Esophagus (tissue), 2 donors: Measurements from ENCODE around the gene ELAC2. TPM values are rescaled to one million over a fixed set of nuclear protein-coding genes. Genes with fewer than 3 reads are reported as not detected.

Source experiments
- H3K27ac ChIP-seq, 2 donors: one replicate each; pipeline ENCODE4 v1.5.1; 2013; ENCODE audit warnings: low read depth in 2 of 2, mild to moderate bottlenecking in 2 of 2, inconsistent platforms in 1 of 2, low read length in 1 of 2, moderate library complexity in 1 of 2
- H3K27me3 ChIP-seq, 2 donors: one replicate each; pipeline ENCODE4 v1.6.1; 2013; ENCODE audit warnings: low read length in 2 of 2, control low read depth in 1 of 2, mild to moderate bottlenecking in 1 of 2; ENCODE audit not compliant: insufficient read depth in 2 of 2, control insufficient read depth in 1 of 2
- H3K36me3 ChIP-seq, 2 donors: one replicate each; pipeline ENCODE4 v1.6.1; 2013; ENCODE audit warnings: low read length in 1 of 2; ENCODE audit not compliant: control insufficient read depth in 2 of 2, insufficient read depth in 2 of 2
- H3K4me1 ChIP-seq, 2 donors: one replicate each; pipeline ENCODE4 v1.6.1; 2013; ENCODE audit warnings: low read length in 1 of 2; ENCODE audit not compliant: control insufficient read depth in 2 of 2, insufficient read depth in 2 of 2
- H3K4me3 ChIP-seq, 2 donors: one replicate each; pipeline ENCODE4 v1.5.1; 2013; ENCODE audit warnings: low read length in 2 of 2, mild to moderate bottlenecking in 2 of 2, low read depth in 1 of 2, moderate library complexity in 1 of 2
- H3K9me3 ChIP-seq, 2 donors: one replicate each; pipeline ENCODE4 v1.6.1; 2013; ENCODE audit warnings: mild to moderate bottlenecking in 2 of 2, low read depth in 1 of 2, low read length in 1 of 2, moderate library complexity in 1 of 2; ENCODE audit not compliant: control insufficient read depth in 2 of 2, insufficient read depth in 1 of 2
- WGBS, 2 donors: extraction: QIAGEN DNeasy Blood & Tissue Kit; methylation state at CpG; one replicate each; pipeline ENCODE4 v1.1.7; 2013; 5-methylcytosine and 5-hydroxymethylcytosine counted together
- polyA plus RNA-seq, 2 donors: library from polyadenylated mRNA; stranded (reverse); fragments of 200-250 nt; gene quantifications; one replicate each; pipeline ENCODE4 v1.2.3, GENCODE V29; 2013
- donor health status: healthy with polysubstance abuse.
- donor health status: Bipolar disorder and iron deficiency.

The ELAC2 gene
- polyA plus RNA-seq, 2 donors, result 27.3 to 37.3 TPM

- Histone ChIP-seq H3K27ac (no peak overlapping the region), H3K4me1 (no peaks in the 10 kb centered on the region), H3K36me3 (no peaks in the 10 kb centered on the region), H3K4me3 (no peak overlapping the region), H3K9me3 (no peaks in the 10 kb centered on the region), H3K27me3 (no peaks in the 10 kb centered on the region)
- WGBS, 2 donors, result 72 to 74% methylated on average over 5 of the region's 5 CpGs
Observed at GRCh38 chr17:13025258-13025627, 7.4 kb upstream of the ELAC2 start.

DNA sequence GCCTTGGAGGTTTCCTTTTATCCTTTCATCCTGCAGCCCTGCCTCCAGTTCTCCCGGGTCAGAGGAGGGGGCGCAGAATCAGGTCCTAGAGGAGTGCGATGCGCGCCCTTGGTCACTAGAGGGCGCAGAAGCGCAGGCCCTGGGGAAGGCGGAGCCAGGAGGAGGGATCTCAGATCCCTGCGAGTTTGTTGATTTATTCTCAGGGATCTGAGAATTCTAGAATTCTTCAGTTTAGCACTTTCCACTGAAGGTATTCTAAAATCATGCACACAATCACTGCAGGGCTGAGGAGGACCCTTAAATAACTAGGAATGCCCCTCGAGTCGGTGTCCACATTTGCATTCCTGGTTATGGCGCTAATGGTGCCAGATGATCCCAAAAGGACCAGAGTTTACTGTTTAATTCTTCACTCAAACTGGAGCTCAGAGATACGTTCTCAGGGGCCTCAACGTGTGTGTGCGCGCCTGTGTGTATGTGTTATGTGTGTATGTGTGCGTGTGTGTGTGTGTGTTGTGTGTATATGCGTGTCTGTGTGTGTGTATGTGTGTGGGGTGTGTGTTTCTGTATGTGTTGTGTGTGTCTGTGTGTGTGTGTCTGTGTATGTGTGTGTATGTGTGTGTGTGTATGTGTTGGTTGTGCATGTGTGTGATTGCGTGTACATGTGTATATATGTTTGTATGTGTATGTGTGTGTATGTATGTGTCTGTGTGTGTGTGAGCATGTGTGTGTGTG is 6.9 kb upstream of the ELAC2 start:
- Histone ChIP-seq H3K4me3 (no peak overlapping the region), H3K27ac (no peak overlapping the region), H3K4me1 (no peaks in the 10 kb centered on the region), H3K27me3 (no peaks in the 10 kb centered on the region), H3K9me3 (no peaks in the 10 kb centered on the region), H3K36me3 (no peaks in the 10 kb centered on the region)
- 29% methylated on average over 19 of the region's 19 CpGs for WGBS, 2 donors

GRCh38 chr17:13024016-13024415 is 6.2 kb upstream of the ELAC2 start:
- H3K4me1 ChIP-seq, result no peaks in the 10 kb centered on the region
- H3K4me3 ChIP-seq, result no peak overlapping the region
- WGBS, 2 donors, result 57 to 69% methylated on average over 6 of the region's 6 CpGs
- H3K9me3 ChIP-seq, result no peaks in the 10 kb centered on the region
- H3K27me3 ChIP-seq, result no peaks in the 10 kb centered on the region
- no peaks in the 10 kb centered on the region for H3K36me3 ChIP-seq
- H3K27ac ChIP-seq, result no peak overlapping the region

GRCh38 chr17:13016881-13017654 is 759 bp downstream of the ELAC2 start:
- H3K4me1 ChIP-seq, result peaks cover 0 to 3% of the 10 kb centered on the region in 2 donors
- H3K9me3 ChIP-seq, result no peaks in the 10 kb centered on the region
- H3K27ac ChIP-seq, result peak overlapping the region; percentile 96 to 98
- H3K4me3 ChIP-seq, result peak overlapping the region; percentile 84 to 97
- no peaks in the 10 kb centered on the region for H3K27me3 ChIP-seq
- peaks cover 20 to 22% of the 10 kb centered on the region in 2 donors for H3K36me3 ChIP-seq
- 14 to 17% methylated on average over 21 of the region's 21 CpGs for WGBS, 2 donors

DNA sequence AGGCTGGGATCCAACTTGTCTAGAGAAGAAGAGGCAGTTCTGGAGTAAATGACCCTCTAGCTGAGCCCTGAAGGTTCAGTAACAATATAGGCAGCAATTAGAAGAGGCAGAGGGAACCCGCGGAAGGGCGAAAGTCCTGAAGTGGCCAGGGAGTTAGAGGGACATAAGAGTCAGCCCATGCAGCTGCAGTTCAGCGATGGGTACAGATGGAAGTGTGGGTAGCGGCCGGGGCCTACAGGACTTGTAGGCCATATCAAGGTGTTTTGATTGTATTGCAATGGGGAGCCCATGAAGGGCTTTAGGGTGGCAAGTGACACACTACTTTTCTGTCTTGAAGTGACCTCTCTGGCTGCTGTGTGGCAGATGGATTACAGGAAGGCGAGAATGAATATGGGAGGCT is 3.0 kb downstream of the ELAC2 start:
- H3K36me3 ChIP-seq, result peaks cover 28 to 32% of the 10 kb centered on the region in 2 donors
- no peak overlapping the region for H3K4me3 ChIP-seq
- 89 to 92% methylated on average over 7 of the region's 7 CpGs for WGBS, 2 donors
- no peaks in the 10 kb centered on the region for H3K27me3 ChIP-seq
- H3K9me3 ChIP-seq, result no peaks in the 10 kb centered on the region
- H3K27ac ChIP-seq, result no peak overlapping the region
- peaks cover 0 to 3% of the 10 kb centered on the region in 2 donors for H3K4me1 ChIP-seq

GRCh38 chr17:13010959-13011358 is 6.9 kb downstream of the ELAC2 start:
- H3K9me3 ChIP-seq, result no peaks in the 10 kb centered on the region
- no peak overlapping the region for H3K27ac ChIP-seq
- peaks cover 28 to 33% of the 10 kb centered on the region in 2 donors for H3K36me3 ChIP-seq
- no peaks in the 10 kb centered on the region for H3K27me3 ChIP-seq
- no peak overlapping the region for H3K4me3 ChIP-seq
- H3K4me1 ChIP-seq, result peaks cover 0 to 1% of the 10 kb centered on the region in 2 donors
- WGBS, 2 donors, result 71 to 81% methylated on average over 7 of the region's 7 CpGs

GRCh38 chr17:13008461-13008860 is 9.4 kb downstream of the ELAC2 start:
- Histone ChIP-seq H3K27ac (no peak overlapping the region), H3K9me3 (no peaks in the 10 kb centered on the region), H3K36me3 (peaks cover 22 to 40% of the 10 kb centered on the region in 2 donors), H3K4me1 (peaks cover 0 to 3% of the 10 kb centered on the region in 2 donors), H3K4me3 (no peak overlapping the region), H3K27me3 (no peaks in the 10 kb centered on the region)
- 96% methylated on average over 8 of the region's 8 CpGs for WGBS, 2 donors

DNA sequence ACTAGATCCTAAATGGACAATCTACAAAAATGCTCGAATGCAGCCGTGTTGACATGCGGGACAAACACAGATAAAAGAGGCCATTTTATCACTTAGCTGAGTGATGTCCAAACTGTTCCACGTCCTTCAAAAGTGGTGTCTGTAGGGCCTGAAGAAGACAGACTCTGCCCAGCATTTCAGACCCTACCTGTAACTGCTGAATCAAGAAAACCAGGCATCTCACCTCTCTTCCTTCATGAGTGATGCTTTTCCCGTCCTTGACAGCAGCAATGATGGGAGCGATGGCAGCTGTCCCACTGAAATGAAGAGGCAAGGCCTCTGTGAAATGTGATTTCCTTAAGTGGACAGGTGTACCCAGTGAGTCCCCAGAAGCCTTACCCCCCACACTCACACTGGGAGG is 12.3 kb downstream of the ELAC2 start:
- Histone ChIP-seq H3K9me3 (no peaks in the 10 kb centered on the region), H3K4me1 (peaks cover 0 to 5% of the 10 kb centered on the region in 2 donors), H3K4me3 (no peak overlapping the region), H3K27ac (no peak overlapping the region), H3K36me3 (peaks cover 9 to 42% of the 10 kb centered on the region in 2 donors), H3K27me3 (no peaks in the 10 kb centered on the region)
- WGBS, 2 donors, result 87 to 90% methylated on average over 6 of the region's 6 CpGs

- H3K9me3 ChIP-seq, result no peaks in the 10 kb centered on the region
- H3K36me3 ChIP-seq, result peaks cover 15 to 48% of the 10 kb centered on the region in 2 donors
- peaks cover 0 to 5% of the 10 kb centered on the region in 2 donors for H3K4me1 ChIP-seq
- WGBS, 2 donors, result 68 to 85% methylated on average over 4 of the region's 4 CpGs
- no peak overlapping the region for H3K27ac ChIP-seq
- no peak overlapping the region for H3K4me3 ChIP-seq
- H3K27me3 ChIP-seq, result no peaks in the 10 kb centered on the region
Observed at GRCh38 chr17:13004336-13004735, 13.5 kb downstream of the ELAC2 start.
